CD4-positive, alpha-beta T cell treated with Interleukin-1 beta for 1 hour (primary cell): ENCODE measurements around the gene PAFAH1B1.

Experiments
- DNase-seq, 2 donors: peaks; one replicate each; pipeline ENCODE4 v3.0.0-alpha.2; 2020 to 2022

The PAFAH1B1 gene

GRCh38 chr17:2723505-2723996, 130.1 kb downstream of the PAFAH1B1 start:
- DNase-seq: no peak

GRCh38 chr17:2723997-2724783, 130.7 kb downstream of the PAFAH1B1 start:
- DNase-seq: no peak

GRCh38 chr17:2724784-2725164, 131.3 kb downstream of the PAFAH1B1 start:
- peak; percentile 34 to 42 for DNase-seq

DNA sequence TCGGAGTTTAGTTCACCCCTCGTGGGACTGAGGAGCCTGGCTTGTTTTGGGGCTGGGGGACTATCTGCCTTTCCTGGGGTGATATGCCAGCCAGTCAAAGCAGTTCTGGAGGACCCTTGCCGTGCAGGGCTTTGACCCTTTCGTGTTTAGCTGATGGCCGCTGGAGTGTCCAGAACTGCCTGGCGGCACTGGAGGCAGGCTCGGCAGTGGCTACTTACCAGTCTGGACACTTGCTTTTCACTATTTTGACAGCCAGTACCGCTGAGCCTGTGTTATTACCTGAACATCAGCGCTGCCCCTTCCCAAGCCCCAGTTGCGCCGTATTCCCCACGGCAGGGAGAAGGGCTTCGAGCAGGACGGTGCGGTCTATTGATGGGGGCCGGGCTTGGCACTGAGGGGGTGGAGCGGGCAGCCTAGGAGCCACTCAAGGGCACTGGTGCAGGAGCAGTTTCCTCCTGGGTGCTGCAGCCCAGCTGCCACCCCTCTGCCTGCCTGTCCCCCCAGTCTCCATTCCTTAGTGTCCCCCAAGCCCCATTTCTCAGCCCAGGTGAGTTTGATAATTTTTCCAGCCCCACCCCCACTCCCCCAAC, 137.4 kb downstream of the PAFAH1B1 start:
- no peak for DNase-seq

- no peak for DNase-seq
Observed at GRCh38 chr17:2731807-2732206, 138.4 kb downstream of the PAFAH1B1 start.

- DNase-seq: no peak
Observed at GRCh38 chr17:2734939-2735338, 141.5 kb downstream of the PAFAH1B1 start.
